ENCODE measurements around the gene NOP16. TPM values are rescaled to one million over a fixed set of nuclear protein-coding genes. Genes with fewer than 3 reads are reported as not detected.

The NOP16 gene
- total RNA-seq (2014; rRNA removed) (92.6 and 103 TPM in 2 replicates), Bru-seq, nascent RNA (percentile 95 among the genes with signal in this experiment), BruChase-seq, experiment 1, labeled RNA remaining after a 6-hour chase (percentile 97 among the genes with signal in this experiment), BruChase-seq, experiment 2, labeled RNA remaining after a 2-hour chase (percentile 95 among the genes with signal in this experiment)
- long read RNA-seq, transcript NOP16-211 (5 exons, 954 nt) = minor isoform, 5 of 64 reads
- long read RNA-seq, transcript NOP16-207 (5 exons, 1,258 nt) = major isoform, 45 of 64 reads
- long read RNA-seq, partial matches to known transcripts = 5 of 64 reads
- long read RNA-seq, other reads (novel, unspliced or antisense) = 3 of 64 reads

GRCh38 chr5:176388444-176389134, at the start of gene NOP16, which contains the start of gene HIGD2A:
TSS of gene NOP16 (minus strand) at chr5:176388598. CDS start at chr5:176388539, 59 bp downstream.
TSS of gene HIGD2A (plus strand) at chr5:176388751. CDS start at chr5:176388820, 69 bp downstream.
- Histone ChIP-seq H3K9me2 (replicated peaks; ENCODE audit: low read length) (no peaks in the 10 kb centered on the region), H3K27ac (ENCODE audit: low read length) (peak within 1 kb of the TSS; percentile 94), H2AFZ (ENCODE audit: low read length) (peak within 1 kb of the TSS; percentile 97), H3K4me3 (ENCODE audit: low read length) (peak within 1 kb of the TSS; percentile 94), H3K36me3 (ENCODE audit: low read depth, low read length) (peaks cover 56% of the 10 kb centered on the region), H3K79me2 (ENCODE audit: low read length) (peaks cover 67% of the 10 kb centered on the region), H4K20me1 (ENCODE audit: low read length) (peaks cover 32% of the 10 kb centered on the region), H3K4me2 (ENCODE audit: low read length) (peak within 1 kb of the TSS; percentile 99), H3K9ac (ENCODE audit: low read length) (peak within 1 kb of the TSS; percentile 98), H3K4me1 (ENCODE audit: insufficient read depth, low read length) (peaks cover 14% of the 10 kb centered on the region), H3K9me3 (ENCODE audit: low read length) (no peaks in the 10 kb centered on the region), H3F3A (ENCODE audit: low read length, unreplicated experiment) (no peaks in the 10 kb centered on the region), H3K27me3 (ENCODE audit: low read length) (no peaks in the 10 kb centered on the region)
- intact Hi-C loops (cut with micrococcal nuclease) = loop anchor here (1.0 kb wide), 3 partner anchors 60 to 190 kb away; partner anchors contain the start of genes FAF2 and RNF44
- ATAC-seq (peak; percentile 83), DNase-seq (peak; percentile 99)
- TF ChIP-seq EZH2 (IDR thresholded peaks at IDR 0.05; ENCODE audit: low read length, unreplicated experiment) = no peak
- no peak for TF ChIP-seq CTCF (conservative IDR thresholded peaks at IDR 0.05; ENCODE audit: low read depth, low read length)
- TF ChIP-seq EZH2phosphoT487 (IDR thresholded peaks at IDR 0.05; ENCODE audit: borderline replicate concordance, low read length) = no peak
- BruUV-seq (replicated peaks) = no TSS peak
- ChIA-PET CTCF (no interaction called here), POLR2A (ENCODE audit: unreplicated experiment) (interaction anchor here (0.5 kb wide), 1 partner anchor 280 kb away, joined by 3 read pairs; no protein-coding TSS in a partner anchor)

GRCh38 chr5:176436656-176437055, 48.3 kb upstream of the NOP16 start:
- Histone ChIP-seq H3K9me2 (replicated peaks; ENCODE audit: low read length) (no peaks in the 10 kb centered on the region), H3K79me2 (ENCODE audit: low read length) (no peaks in the 10 kb centered on the region), H3K27ac (ENCODE audit: low read length) (peak overlapping the region; percentile 35), H3K27me3 (ENCODE audit: low read length) (no peaks in the 10 kb centered on the region), H3K4me3 (ENCODE audit: low read length) (peak overlapping the region; percentile 39), H3K9me3 (ENCODE audit: low read length) (no peaks in the 10 kb centered on the region), H3K9ac (ENCODE audit: low read length) (0 out of 2 replicates have a peak overlapping the region, but pooled peaks have one; percentile 7), H3F3A (ENCODE audit: low read length, unreplicated experiment) (no peaks in the 10 kb centered on the region), H2AFZ (ENCODE audit: low read length) (peak overlapping the region; percentile 64), H3K4me2 (ENCODE audit: low read length) (peak overlapping the region; percentile 70), H3K36me3 (ENCODE audit: low read depth, low read length) (no peaks in the 10 kb centered on the region), H4K20me1 (ENCODE audit: low read length) (no peaks in the 10 kb centered on the region), H3K4me1 (ENCODE audit: insufficient read depth, low read length) (peaks cover 25% of the 10 kb centered on the region)
- no TSS peak for BruUV-seq (replicated peaks)
- TF ChIP-seq EZH2phosphoT487 (IDR thresholded peaks at IDR 0.05; ENCODE audit: borderline replicate concordance, low read length) = no peak
- no peak for TF ChIP-seq CTCF (conservative IDR thresholded peaks at IDR 0.05; ENCODE audit: low read depth, low read length)
- no peak for TF ChIP-seq EZH2 (IDR thresholded peaks at IDR 0.05; ENCODE audit: low read length, unreplicated experiment)
- CTCF ChIA-PET = interaction anchor here (1.0 kb wide), 1 partner anchor 11 kb away, joined by 5 read pairs; the partner anchor contains the start of gene FAF2
- POLR2A ChIA-PET (ENCODE audit: unreplicated experiment) = no interaction called here
- intact Hi-C loops (cut with micrococcal nuclease) = no loop called here
- ATAC-seq = peak; percentile 45
- peak; percentile 46 for DNase-seq

All from PC-3 (cell line).